Tibial nerve (tissue), 4 donors: ENCODE data around the gene TTC39C.

Experiments
- EP300 ChIP-seq, 2 donors: sonication (generic); formaldehyde crosslinking; IDR thresholded peaks; one replicate each; pipeline ENCODE4 v1.6.1; 2017; ENCODE audit warnings: antibody characterized with exemption in 2 of 2, mild to moderate bottlenecking in 1 of 2
- POLR2A ChIP-seq, 2 donors: fragments of 450-650 bp; IDR thresholded peaks; one replicate each; pipeline ENCODE4 v1.6.1; 2017; ENCODE audit warnings: antibody characterized with exemption in 2 of 2, mild to moderate bottlenecking in 2 of 2, moderate library complexity in 2 of 2
- TF ChIP-seq, protein P1 (sequence below), 5 experiments: fragments of 200-600 bp in 3 of 5; fragments of 450-650 bp in 2 of 5; sonication (generic) in 3 of 5; IDR thresholded peaks; one replicate each; pipeline ENCODE4 v1.5.1; 2016 to 2019; ENCODE audit warnings: antibody characterized with exemption in 5 of 5, mild to moderate bottlenecking in 3 of 5, moderate library complexity in 2 of 5

- no peak for TF ChIP-seq EP300 (IDR thresholded peaks at IDR 0.05)
- no peak for TF ChIP-seq POLR2A (IDR thresholded peaks at IDR 0.05)
- TF ChIP-seq, protein P1, sequence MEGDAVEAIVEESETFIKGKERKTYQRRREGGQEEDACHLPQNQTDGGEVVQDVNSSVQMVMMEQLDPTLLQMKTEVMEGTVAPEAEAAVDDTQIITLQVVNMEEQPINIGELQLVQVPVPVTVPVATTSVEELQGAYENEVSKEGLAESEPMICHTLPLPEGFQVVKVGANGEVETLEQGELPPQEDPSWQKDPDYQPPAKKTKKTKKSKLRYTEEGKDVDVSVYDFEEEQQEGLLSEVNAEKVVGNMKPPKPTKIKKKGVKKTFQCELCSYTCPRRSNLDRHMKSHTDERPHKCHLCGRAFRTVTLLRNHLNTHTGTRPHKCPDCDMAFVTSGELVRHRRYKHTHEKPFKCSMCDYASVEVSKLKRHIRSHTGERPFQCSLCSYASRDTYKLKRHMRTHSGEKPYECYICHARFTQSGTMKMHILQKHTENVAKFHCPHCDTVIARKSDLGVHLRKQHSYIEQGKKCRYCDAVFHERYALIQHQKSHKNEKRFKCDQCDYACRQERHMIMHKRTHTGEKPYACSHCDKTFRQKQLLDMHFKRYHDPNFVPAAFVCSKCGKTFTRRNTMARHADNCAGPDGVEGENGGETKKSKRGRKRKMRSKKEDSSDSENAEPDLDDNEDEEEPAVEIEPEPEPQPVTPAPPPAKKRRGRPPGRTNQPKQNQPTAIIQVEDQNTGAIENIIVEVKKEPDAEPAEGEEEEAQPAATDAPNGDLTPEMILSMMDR (IDR thresholded peaks at IDR 0.05) = no peak
Measured at GRCh38 chr18:24130494-24130893, 115.9 kb downstream of the TTC39C start.
